Vagina (tissue), 2 donors: Measurements from ENCODE around the gene FMN2.

Source experiments
- CTCF ChIP-seq, 3 experiments: fragments of 450-650 bp in 2 of 3; fragments of 200-600 bp in 1 of 3; sonication (generic) in 1 of 3; IDR thresholded peaks; one replicate each; pipeline ENCODE4 v1.5.1; 2017 to 2019; ENCODE audit warnings: antibody characterized with exemption in 3 of 3, mild to moderate bottlenecking in 2 of 3, moderate library complexity in 2 of 3
- POLR2A ChIP-seq, 2 donors: fragments of 450-650 bp; IDR thresholded peaks; one replicate each; pipeline ENCODE4 v1.6.1; 2017; ENCODE audit warnings: antibody characterized with exemption in 2 of 2, mild to moderate bottlenecking in 2 of 2, moderate library complexity in 2 of 2
- POLR2AphosphoS5 ChIP-seq, 2 donors: sonication (generic); formaldehyde crosslinking; IDR thresholded peaks; one replicate each; pipeline ENCODE4 v1.9.0; 2017; ENCODE audit warnings: antibody characterized with exemption in 2 of 2, mild to moderate bottlenecking in 2 of 2, low read depth in 1 of 2; ENCODE audit not compliant: insufficient read depth in 1 of 2

GRCh38 chr1:240391660-240392260, 300.1 kb downstream of the FMN2 start:
- TF ChIP-seq CTCF (IDR thresholded peaks at IDR 0.05) (no peak), POLR2A (IDR thresholded peaks at IDR 0.05) (no peak), POLR2AphosphoS5 (IDR thresholded peaks at IDR 0.05; ENCODE audit: insufficient read depth in 1 of 2, low read depth in 1 of 2) (no peak)
